HL-60 (cell line): ENCODE data around the gene DAP.

ENCODE experiments used
- DNase-seq, 2 experiments: peaks; one replicate each; pipeline ENCODE4 v3.0.0-alpha.2; 2010 to 2020; ENCODE audit warnings: low read depth in 1 of 2, low spot score in 1 of 2
- H3K27ac ChIP-seq: fragments of 250-450 bp; sonication (Bioruptor Pico); replicated peaks from 2 replicates; pipeline ENCODE4 v1.5.1; 2020; ENCODE audit warnings: mild to moderate bottlenecking, moderate library complexity
- H3K27me3 ChIP-seq: fragments of 250-450 bp; sonication (Bioruptor Pico); 2 replicates; pipeline ENCODE4 v1.5.1; 2021; ENCODE audit warnings: mild to moderate bottlenecking, moderate library complexity; ENCODE audit not compliant: insufficient read depth, poor library complexity, severe bottlenecking
- H3K4me3 ChIP-seq: replicated peaks from 2 replicates; pipeline ENCODE4 v1.5.1; 2011; ENCODE audit warnings: mild to moderate bottlenecking, control low read depth, low read length; ENCODE audit not compliant: insufficient read depth
- CTCF ChIP-seq: IDR thresholded peaks from one replicate; pipeline ENCODE4 v1.5.1; 2011; ENCODE audit warnings: low read length, control low read depth, inconsistent platforms; ENCODE audit not compliant: insufficient read depth
- GABPA ChIP-seq: IDR thresholded peaks from 2 replicates; pipeline ENCODE4 v1.6.1; 2012; ENCODE audit warnings: low read depth
- POLR2AphosphoS5 ChIP-seq: IDR thresholded peaks from 2 replicates; pipeline ENCODE4 v1.6.1; 2012; ENCODE audit warnings: low read depth
- REST ChIP-seq: IDR thresholded peaks from 2 replicates; pipeline ENCODE4 v1.6.1; 2012; ENCODE audit warnings: low read depth; ENCODE audit not compliant: insufficient replicate concordance
- SPI1 ChIP-seq: IDR thresholded peaks from 2 replicates; pipeline ENCODE4 v1.6.1; 2012; ENCODE audit warnings: low read depth, mild to moderate bottlenecking, borderline replicate concordance

DAP gene

GRCh38 chr5:10653043-10653442 lies 108.0 kb downstream of the DAP start:
- TF ChIP-seq GABPA (no peak), REST (no peak), SPI1 (no peak), POLR2AphosphoS5 (no peak), CTCF (no peak)
- Histone ChIP-seq H3K27ac (no peak overlapping the region), H3K27me3 (no peaks in the 10 kb centered on the region), H3K4me3 (no peak overlapping the region)
- DNase-seq = no peak

GRCh38 chr5:10652606-10653005 lies 108.4 kb downstream of the DAP start:
- TF ChIP-seq SPI1 (no peak), REST (no peak)
- no peak for DNase-seq
- no peaks in the 10 kb centered on the region for H3K27me3 ChIP-seq

GRCh38 chr5:10652151-10652550 lies 108.9 kb downstream of the DAP start:
- H3K27me3 ChIP-seq = no peaks in the 10 kb centered on the region
- no peak for DNase-seq
- no peak overlapping the region for H3K4me3 ChIP-seq
- no peak overlapping the region; the same call in 1 of the 2 replicates for H3K27ac ChIP-seq
- no peak for TF ChIP-seq GABPA
- TF ChIP-seq CTCF = no peak
- no peak for TF ChIP-seq POLR2AphosphoS5
- TF ChIP-seq REST = no peak
- TF ChIP-seq SPI1 = no peak

More at GRCh38 chr5:10652606-10653005, 108.4 kb downstream of the DAP start:
- H3K4me3 ChIP-seq = no peak overlapping the region
- H3K27ac ChIP-seq = no peak overlapping the region; the same call in 1 of the 2 replicates
